ENCODE results near the gene STYK1.
"Not testable (repeated sequence)": the region's sequence is repeated elsewhere in the genome, so short reads cannot be mapped to it uniquely, and the experiment has no call there.

STYK1 gene

GRCh38 chr12:10618338-10618987 lies 55.4 kb downstream of the STYK1 start:
- DNase-seq = no peak

GRCh38 chr12:10617863-10618262 lies 56.0 kb downstream of the STYK1 start:
- DNase-seq = no peak

- no peak for DNase-seq
Observed at GRCh38 chr12:10615532-10615931, 58.3 kb downstream of the STYK1 start.

GRCh38 chr12:10614056-10614370 lies 59.8 kb downstream of the STYK1 start:
- DNase-seq = no peak

- peak; percentile 78 for DNase-seq
Observed at GRCh38 chr12:10613349-10614055, 60.4 kb downstream of the STYK1 start, which contains the start of gene MAGOHB. Gene MAGOHB, minus strand, starts transcription at chr12:10613609. Its CDS starts 77 bp downstream, at chr12:10613532.

DNA sequence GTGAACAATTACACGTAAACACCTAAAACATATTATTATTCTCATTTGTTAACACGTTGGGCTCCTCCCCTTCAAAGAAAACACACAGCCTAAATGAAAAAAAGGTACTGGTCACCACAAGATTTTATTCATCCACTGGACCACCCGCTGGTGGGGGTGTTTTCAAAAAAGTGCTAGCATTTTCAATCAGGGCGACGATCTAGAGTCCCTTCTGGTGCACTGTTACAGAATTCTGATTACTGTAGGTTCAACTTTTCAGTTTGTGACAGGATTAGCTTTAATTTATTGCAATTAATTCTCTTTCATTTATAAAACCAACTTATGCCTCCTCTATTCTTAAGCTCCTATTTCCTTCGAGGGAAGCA lies 60.9 kb downstream of the STYK1 start:
- DNase-seq = no peak

- DNase-seq = no peak
Observed at GRCh38 chr12:10612110-10612509, 61.7 kb downstream of the STYK1 start.

DNA sequence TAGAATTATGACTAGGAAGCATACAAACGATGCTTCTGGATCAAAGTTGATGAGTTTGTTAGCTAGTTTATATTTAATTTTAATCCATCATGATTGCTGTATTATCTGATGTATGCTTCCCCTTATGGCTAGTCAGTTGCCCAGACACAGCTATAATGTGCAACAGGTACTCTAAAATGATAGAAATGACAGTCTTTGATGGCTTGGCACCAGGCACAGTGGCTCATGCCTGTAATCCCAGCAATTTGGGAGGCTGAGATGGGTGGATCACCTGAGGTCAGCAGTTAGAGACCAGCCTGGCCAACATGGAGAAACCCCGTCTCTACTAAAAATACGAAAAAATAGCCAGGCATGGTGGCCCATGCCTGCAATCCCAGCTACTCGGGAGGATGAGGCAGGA lies 62.6 kb downstream of the STYK1 start:
- not testable (repeated sequence) for DNase-seq

GRCh38 chr12:10610188-10610587 lies 63.7 kb downstream of the STYK1 start:
- DNase-seq = no peak

DNA sequence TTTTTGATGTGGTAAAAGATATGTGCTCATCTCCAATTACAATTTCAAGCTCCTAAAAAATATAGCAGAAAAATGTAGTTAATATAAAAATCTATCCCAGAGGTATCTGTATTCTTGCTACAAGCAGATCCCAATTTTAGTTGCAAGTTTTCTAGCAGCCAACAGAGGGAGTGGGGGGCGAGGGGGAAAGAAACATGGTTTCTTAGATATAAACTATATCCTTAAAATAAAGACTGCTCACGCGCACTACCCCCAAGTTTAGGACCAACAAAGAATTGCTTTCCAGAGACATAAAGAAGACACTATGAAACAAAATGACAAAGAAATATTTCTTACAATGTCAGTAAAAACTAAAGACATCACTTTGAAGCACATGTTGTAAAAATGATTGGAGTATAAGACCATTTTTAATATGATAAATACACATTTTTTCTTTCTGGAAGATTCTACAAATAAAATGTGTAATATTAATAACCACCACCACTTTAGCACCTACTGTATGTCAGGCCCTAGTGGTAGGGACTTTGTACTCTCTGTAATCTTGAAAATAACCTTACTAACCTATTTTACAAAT lies 65.9 kb downstream of the STYK1 start:
- DNase-seq = no peak

GRCh38 chr12:10601860-10602259 lies 72.0 kb downstream of the STYK1 start:
- no peak for DNase-seq

GRCh38 chr12:10600988-10601387 lies 72.9 kb downstream of the STYK1 start:
- no peak for DNase-seq

GRCh38 chr12:10595881-10596280 lies 78.0 kb downstream of the STYK1 start:
- no peak for DNase-seq

DNA sequence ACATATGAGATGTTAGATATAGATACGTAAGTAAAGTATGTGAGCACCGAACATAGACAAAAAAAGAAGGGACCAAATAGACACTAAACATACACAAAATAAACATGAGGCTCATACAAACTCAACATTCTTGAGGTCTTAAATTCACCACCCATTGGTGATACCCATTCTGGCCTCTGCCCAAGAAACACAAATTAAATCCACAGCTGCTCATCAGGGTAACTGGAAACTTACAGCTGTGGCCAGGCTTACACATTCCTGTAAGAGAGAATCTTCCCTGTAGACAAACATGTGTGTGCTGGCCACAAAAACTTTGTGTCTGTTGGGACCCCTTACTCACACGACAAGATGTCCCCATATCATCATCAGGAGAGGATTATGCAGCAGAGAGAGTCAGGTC lies 82.9 kb downstream of the STYK1 start:
- no peak for DNase-seq

DNA sequence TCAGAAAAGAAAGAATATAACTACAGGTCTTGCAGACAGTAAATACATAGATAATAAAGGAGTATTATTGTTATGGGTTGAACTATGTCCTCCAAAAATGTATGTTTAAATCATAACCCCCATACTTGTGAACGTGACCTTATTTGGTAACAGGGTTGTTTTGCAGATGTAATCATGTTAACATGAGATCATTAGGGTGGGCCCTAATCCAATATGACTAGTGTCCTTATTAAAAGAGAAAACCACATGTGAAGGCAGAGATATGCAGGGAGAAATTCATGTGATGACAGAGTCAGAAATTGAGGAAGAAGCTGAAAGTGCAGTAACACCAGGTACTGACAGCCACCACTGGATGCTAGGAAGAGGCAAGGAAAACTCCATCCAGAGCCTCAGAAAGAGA lies 89.4 kb downstream of the STYK1 start:
- DNase-seq = no peak

- DNase-seq = no peak
Observed at GRCh38 chr12:10582704-10583103, 91.1 kb downstream of the STYK1 start.

DNA sequence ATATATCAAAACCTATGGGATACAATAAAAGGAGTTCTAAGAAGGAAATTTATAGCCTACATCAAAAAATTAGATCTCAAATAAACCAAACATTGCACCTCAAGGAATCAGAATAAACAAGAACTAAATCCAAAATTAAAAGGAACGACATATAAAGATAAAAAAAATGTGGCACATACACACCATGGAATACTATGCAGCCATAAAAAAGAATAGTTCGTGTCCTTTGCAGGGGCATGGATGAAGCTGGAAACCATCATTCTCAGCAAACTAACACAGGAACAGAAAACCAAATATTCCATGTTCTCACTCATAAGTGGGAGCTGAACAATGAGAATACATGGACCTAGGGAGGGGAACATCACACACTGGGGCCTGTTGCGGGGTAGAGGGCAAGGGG lies 91.7 kb downstream of the STYK1 start:
- not testable (repeated sequence) for DNase-seq

DNA sequence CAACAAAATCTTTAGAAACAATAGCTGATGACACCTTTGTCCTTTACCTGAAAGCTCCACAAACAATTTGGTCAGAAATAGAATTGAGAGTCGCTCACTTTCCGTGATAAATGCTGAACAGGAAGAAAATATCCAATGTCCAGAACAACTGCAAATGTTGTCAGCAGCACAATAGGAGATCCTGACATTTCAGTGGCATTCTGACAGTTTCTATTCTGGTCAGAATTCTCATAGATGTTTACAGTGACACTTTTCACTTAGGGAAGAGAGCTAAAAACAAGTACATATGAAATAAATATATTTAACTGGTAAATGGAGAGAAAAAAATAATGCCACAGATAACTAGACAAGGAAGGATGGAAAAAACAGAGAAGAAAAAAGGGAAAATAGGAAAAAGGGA lies 99.5 kb downstream of the STYK1 start:
- no peak for DNase-seq

DNA sequence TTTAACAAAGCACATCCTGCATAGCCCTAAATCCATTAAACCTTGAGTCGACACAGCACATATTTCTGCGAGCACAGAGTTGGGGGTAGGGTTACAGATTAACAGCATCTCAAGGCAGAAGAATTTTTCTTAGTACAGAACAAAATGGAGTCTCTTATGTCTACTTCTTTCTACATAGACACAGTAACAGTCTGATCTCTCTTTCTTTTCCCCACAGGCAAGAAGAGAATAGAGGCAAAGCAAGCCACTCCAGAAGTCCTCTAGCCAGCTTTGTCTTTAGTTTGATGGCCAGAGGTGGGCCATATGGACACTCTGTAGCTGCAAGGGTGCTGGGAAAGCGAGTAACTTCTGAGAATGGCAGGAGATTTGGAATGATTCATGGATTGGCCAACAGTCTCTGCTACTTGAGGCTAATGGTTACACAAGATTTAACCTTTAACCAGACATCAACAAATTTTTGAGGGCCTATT lies 101.8 kb downstream of the STYK1 start:
- not testable (repeated sequence) for DNase-seq

DNA sequence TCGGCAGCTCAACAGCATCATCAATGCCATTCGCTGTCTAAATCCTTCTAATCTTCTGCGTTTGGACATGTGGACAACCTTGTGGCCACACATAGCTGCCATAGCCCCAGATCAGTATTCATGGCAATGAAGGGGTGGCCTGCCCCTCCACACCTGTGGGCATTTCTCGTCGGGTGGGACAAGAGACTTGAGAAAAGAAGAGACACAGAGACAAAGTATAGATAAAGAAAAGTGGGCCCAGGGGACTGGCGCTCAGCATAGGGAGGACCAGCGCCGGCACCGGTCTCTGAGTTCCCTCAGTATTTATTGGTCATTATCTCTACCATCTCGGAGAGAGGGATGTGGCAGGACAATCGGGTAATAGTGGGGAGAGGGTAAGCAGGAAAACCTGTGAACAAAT lies 102.7 kb downstream of the STYK1 start:
- no peak for DNase-seq
